ENCODE data around the gene FGGY.
"Not testable (repeated sequence)": the region's sequence is repeated elsewhere in the genome, so short reads cannot be mapped to it uniquely, and the experiment has no call there.

The FGGY gene

DNA sequence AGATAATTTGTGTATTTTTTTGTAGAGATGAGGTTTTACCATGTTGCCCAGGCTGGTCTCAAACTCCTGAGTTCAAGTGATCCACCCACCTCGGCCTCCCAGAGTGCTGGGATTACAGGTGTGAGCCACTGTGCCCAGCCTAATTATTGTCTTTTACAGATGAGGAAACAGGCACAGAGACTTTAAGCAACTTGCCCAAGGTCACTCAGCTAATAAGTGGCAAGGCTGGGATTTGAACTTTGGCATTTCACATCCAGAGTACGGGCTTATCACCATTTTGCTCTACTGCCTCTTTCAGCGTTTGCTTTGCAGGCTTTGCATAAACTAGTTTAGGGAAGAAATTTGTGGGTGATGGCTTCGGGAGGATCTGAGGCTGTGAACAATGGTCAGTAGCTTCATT lies 57.3 kb downstream of the FGGY start:
- not testable (repeated sequence) for DNase-seq

GRCh38 chr1:59354709-59355337 lies 57.9 kb downstream of the FGGY start:
- DNase-seq = no peak

- DNase-seq = peak; percentile 29
These were observed 58.5 kb downstream of the FGGY start for GRCh38 chr1:59355361-59355760.

DNA sequence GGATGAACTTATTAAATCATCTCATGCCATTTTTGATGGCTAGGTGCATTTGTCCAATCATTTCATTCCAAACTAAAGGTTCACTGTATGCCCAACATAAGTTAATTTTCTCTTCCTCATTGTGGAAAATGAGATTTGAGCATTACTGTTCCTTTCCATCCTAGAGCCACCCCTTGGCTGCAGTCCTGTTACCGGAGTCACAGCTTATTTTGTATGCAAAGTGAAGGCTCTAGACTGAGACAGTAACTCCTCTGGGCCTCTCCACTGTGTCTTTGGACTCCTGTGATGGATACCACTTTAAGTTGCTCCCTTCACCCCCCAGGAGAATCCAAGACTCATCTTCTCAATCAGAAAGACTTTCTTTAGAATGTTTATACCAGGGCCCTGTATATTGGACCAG lies 59.7 kb downstream of the FGGY start:
- DNase-seq = no peak

- DNase-seq = no peak
These were observed 60.9 kb downstream of the FGGY start for GRCh38 chr1:59357645-59358320.

- no peak for DNase-seq
These were observed 62.4 kb downstream of the FGGY start for GRCh38 chr1:59359325-59359724.

DNA sequence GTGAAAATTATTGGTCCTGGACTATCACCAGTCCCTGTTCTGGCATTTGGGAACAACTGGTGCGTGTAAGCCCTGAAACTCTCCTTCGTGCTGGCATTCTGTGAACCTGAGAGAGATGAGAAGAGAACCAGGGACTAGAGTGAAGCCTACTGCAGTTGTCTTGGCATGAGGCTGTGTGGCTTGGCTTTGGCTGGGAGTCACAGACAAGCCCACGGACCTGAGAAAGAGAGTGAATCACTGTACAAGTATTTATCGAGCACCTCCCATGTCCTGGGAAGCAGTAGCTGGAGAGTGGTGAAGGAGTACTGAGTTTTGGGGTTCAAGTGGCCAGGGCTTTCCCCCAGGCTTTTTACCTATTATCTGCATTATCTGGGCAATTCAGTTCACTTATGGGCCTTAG lies 63.3 kb downstream of the FGGY start:
- no peak for DNase-seq

- DNase-seq = no peak
These were observed 63.8 kb downstream of the FGGY start for GRCh38 chr1:59360729-59361128.

DNA sequence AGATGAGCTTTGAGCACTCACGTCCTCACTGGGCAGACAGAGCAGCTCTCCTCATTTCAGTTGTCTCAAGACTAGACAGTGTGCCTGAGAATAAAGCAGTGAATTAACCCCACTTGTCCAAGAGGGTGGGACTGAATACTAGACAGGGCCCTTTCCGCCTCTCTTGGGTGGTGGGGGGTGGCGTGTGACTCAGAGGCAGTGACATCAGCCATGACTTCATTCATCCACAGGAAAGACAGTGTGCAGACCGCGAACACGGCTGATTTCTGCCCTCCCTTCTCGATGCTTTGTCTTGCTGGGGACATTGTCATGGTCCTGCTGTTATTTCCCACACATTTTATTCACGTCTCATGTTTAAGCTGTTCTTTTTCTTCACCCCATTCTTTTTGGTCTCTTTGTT lies 64.9 kb downstream of the FGGY start:
- no peak for DNase-seq

DNA sequence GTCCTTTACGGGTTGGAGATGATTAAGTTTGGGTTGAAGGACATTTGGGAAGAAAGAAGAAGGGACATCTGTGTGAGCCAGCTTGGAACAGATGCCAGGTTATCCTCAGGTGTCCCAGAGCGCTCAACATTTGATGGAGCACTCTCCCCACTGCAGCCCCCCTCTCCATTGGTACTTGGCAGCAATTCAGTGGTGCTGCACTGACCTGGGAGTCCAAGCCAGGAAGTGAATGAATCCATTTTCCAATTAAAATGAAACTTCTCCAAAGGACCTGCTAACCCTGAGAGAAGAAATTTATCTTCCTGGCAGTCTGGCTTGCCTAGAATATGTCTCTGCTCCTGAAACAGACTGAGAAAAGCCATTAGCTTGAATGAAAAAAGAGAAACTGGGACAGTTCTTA lies 67.1 kb downstream of the FGGY start:
- no peak for DNase-seq

DNA sequence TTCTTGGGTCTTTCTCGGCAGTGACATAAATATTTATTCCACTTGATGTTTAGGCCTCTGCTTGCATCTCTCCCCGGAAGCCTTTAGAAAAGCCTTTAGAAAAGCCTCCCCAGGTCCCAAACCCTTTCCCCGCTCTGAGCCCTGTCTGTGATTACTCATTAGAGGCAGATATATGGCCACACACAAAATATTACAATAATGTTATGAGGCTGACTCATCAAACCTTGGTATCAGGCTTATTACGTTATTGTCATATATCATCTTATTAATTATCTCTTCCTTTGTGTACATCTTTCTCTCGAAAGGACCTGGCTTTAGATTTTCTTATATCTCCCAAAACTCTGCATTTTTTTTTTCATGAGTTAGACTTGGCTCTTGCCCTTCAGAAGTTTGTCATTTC lies 69.5 kb downstream of the FGGY start:
- DNase-seq = no peak

GRCh38 chr1:59367301-59368007 lies 70.6 kb downstream of the FGGY start:
- DNase-seq = no peak

DNA sequence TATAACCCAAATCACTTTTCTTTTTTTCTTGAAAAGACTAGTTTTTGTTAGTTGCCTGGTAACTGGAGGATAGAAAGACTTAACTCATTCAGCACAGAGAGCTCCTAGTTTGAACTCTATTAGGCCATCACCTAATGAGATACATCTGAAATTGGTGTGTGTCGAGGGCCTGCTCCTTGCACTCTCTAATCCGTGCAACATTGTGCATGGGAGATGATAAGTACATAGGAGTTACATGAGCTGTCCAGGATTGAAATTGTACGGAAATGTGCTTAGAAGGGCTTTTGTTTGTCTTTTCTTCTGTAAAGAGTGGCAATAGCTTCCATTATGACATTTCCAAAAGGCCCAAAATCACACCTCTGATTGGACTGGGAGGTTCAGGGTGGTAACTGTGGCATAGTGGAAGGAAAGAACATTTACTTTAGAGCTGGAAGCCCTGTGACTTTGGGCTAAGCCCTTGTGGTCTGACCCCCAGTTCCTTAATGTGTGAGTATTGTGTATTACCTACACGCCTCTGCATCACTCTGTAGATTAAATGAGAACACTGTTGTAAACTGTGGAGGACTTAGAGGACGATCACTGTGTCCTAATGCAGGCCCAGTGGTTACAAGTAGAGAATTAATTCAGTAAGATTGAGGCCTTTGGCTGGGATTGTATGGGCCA lies 71.2 kb downstream of the FGGY start:
- no peak for DNase-seq

- DNase-seq = no peak
These were observed 78.7 kb downstream of the FGGY start for GRCh38 chr1:59375321-59376220.

DNA sequence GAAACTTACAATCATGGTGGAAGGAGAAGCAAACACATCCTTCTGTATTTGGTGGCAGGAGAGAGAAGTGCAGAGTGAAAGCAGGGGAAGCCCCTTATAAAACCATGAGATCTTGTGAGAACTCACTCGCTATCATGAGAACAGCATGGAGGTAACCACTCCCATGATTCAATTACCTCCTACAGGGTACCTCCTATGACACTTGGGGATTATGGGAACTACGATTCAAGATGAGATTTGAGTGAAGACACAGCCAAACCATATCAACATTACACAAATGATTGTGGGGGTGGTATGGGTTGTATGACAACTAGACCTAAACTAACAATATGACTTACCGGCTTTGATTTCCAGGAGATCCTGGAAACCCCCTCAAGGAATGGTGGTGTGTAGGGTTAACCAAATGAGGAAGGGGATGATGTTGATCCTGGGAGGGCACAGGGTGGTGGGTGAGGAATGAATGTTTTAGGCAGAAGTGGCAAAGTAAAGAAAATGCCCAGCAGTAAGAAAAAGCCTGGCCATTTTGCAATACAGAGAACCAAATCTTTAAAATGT lies 80.5 kb downstream of the FGGY start:
- no peak for DNase-seq

DNA sequence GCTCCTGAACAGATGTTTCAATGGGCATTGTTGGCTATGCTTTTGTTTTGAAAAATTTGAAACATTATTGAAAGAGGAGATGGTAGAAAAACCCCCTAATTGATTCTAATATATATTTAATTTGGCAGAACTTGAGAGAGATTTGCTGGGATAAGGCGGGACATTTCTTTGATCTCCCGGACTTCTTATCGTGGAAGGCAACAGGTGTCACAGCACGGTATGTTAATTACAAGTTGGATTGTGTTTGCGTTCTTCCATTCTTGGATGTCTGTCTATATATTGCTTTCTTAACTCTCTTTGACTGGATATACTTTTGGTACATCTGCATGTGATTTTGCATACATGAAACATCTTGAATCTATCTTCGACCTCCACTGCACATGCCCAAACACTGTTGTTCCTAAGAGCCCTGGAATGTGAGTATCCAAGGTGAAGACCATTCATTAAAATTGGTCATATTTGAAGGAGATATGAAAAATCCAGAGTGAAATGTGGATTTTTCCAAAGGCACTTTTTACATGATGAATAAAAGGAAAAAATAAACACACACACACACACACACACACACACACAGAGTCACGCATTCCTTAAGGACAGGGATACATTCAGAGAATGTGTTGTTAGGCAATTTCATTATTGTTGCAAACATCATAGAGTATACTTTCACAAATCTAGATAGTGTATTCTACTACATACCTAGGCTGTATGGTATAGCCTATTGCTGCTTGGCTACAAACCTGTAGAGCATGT lies 81.9 kb downstream of the FGGY start:
- DNase-seq = no peak

GRCh38 chr1:59379371-59379728 lies 82.5 kb downstream of the FGGY start:
- peak; percentile 11 for DNase-seq

DNA sequence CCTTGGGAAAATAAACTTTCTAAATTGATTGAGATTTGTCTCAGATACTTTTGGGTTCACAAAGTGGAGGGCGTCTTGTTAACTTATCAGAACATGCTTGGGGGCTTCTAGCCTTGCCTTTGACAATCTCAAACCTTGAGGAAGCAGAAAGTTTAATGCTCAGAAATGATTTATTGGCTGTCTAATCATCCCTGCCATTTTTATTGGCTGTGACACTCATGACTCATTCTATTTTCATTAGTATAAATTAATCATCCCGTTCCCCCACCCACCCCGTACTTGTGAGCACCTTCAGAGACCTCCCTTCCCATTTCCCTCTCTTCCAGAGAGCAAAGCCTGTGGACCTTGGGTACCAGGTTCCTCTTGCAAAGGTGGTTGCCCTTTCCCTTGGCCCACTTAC lies 87.1 kb downstream of the FGGY start:
- DNase-seq = no peak

DNA sequence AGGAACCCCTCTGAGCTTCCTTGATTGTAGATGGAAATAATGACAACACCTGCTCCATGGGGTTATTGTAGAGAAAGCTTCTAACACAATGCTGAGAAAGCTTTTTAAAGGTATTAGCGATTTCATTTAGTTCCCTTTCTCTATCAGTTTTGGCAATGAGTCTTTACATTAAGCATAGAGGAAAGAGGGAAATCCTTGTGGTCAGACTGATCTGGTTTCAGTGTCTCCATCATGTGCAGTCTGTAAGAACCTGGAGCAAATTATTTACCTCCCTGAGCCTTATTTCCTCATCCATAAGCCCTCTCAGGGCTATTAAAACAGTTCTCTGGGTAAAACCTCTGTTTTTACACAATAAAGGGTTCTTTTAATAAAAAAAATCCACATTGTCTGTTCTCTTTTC lies 87.5 kb downstream of the FGGY start:
- DNase-seq = no peak

- DNase-seq = no peak
These were observed 91.3 kb downstream of the FGGY start for GRCh38 chr1:59388191-59388590.

DNA sequence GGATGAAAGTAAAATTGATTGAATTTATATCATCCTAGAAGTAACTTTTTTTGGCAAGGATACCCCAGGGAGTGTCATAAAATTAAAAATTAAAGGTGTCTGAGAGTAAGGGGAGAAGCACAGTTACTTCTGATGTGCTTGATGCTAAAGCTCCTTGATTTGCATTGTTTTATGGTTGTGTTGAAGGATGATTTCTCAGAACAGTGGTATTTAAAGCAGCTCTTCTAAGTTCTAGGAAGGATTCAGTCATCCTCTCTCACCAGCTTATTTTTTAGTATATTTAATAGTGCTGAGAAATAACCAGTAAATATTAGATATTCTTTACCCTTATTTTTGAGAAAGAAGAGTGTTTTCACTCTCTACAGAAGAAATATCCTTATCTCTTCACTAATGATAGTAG lies 93.0 kb downstream of the FGGY start:
- no peak for DNase-seq

DNA sequence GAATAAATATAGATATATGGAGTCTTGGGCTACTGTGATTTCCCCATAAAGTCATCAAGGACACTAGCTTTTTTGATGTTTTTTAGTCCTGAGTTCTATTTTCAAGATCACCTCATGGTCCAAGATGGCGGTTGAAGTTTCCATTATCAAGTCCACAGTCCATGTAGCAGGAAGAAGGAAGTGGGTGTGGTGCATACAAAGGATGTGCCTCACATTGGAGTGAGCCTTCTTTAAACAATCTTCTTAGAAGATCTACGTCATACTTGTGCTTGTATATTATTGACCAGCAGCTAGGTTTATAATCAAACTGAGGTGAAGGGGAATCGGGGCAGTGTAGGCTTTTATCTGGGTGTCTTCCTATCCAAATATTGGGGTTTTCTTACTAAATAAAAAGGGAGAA lies 93.4 kb downstream of the FGGY start:
- DNase-seq = no peak

Data from NCI-H526 treated with DMSO at 0.1 percent for 48 hours (cell line).